Right lobe of liver (tissue), 6 donors: ENCODE measurements around the gene MRPL49. TPM values are rescaled to one million over a fixed set of nuclear protein-coding genes. Genes with fewer than 3 reads are reported as not detected.

ENCODE experiments used
- ATAC-seq, 4 donors: fragments of 200-7000 bp; cut with Tn5 transposase; one replicate each; pipeline ENCODE4 v1.9.1; 2020; ENCODE audit warnings: mild to moderate bottlenecking in 4 of 4, moderate library complexity in 4 of 4
- DNase-seq, 3 donors: peaks; one replicate each; pipeline ENCODE4 v3.0.0-alpha.2; 2020
- H3K27ac ChIP-seq, 3 donors: fragments of 200-600 bp; one replicate each; pipeline ENCODE4 v1.8.0; 2022
- H3K27me3 ChIP-seq, 2 donors: fragments of 200-600 bp; one replicate each; pipeline ENCODE4 v1.8.0; 2022
- H3K36me3 ChIP-seq, 4 donors: fragments of 200-600 bp; sonication (generic) in 1 of 4; one replicate each; pipeline versions ENCODE4 v1.5.1 to v1.8.0; 2017 to 2022; ENCODE audit warnings: control low read depth in 1 of 4
- H3K4me1 ChIP-seq, 4 donors: fragments of 200-600 bp; sonication (generic) in 1 of 4; one replicate each; pipeline versions ENCODE4 v1.5.1 to v1.8.0; 2017 to 2022; ENCODE audit warnings: control low read depth in 1 of 4
- H3K4me3 ChIP-seq, 3 donors: fragments of 200-600 bp; one replicate each; pipeline ENCODE4 v1.8.0; 2022
- H3K9me3 ChIP-seq, 4 donors: fragments of 200-600 bp; sonication (generic) in 1 of 4; one replicate each; pipeline versions ENCODE4 v1.5.1 to v1.8.0; 2017 to 2022; ENCODE audit warnings: control low read depth in 1 of 4
- POLR2A ChIP-seq: fragments of 450-650 bp; IDR thresholded peaks from one replicate; pipeline ENCODE4 v1.6.1; 2017; ENCODE audit warnings: antibody characterized with exemption, mild to moderate bottlenecking
- WGBS: methylation state at CpG from one replicate; pipeline ENCODE4 v1.1.6; 2018; ENCODE audit warnings: low coverage, low lambda C conversion rate; ENCODE audit not compliant: insufficient coverage; ENCODE audit errors: missing lambda C conversion rate; 5-methylcytosine and 5-hydroxymethylcytosine counted together
- intact Hi-C, 2 donors: fragments of 100-400 bp; cut with DNase I; formaldehyde crosslinking; loops; one replicate each; pipeline versions ENCODE4 v1.11.2 to v1.14.1; 2022
- total RNA-seq, 6 experiments: library from RNA; depleted of rRNA in 2 of 6; stranded (reverse); fragments of >200 nt in 2 of 6; fragmentation: NEBNext Ultra II Directional in 3 of 6; extraction: Animal tissue kit (Norgen Biotek cat#: 25700) in 3 of 6; gene quantifications; one replicate each; pipeline versions ENCODE4 v1.1.0 to v1.2.4, GENCODE V29; 2016 to 2023
- TF ChIP-seq, protein P1 (sequence below), 4 donors: fragments of 200-600 bp in 3 of 4; fragments of 450-650 bp in 1 of 4; IDR thresholded peaks; one replicate each; pipeline versions ENCODE4 v1.5.1 to v1.8.0; 2016 to 2022; ENCODE audit warnings: antibody characterized with exemption in 4 of 4, mild to moderate bottlenecking in 2 of 4
- donor health status: DM: no; HTN: yes; CAD: no.
- donor health status: DM: no; HTN: no; CAD: no.
- donor health status: DM: no; HTN: no; CAD: no.
- donor health status: DM: no; HTN: yes; CAD: no.
- donor health status: DM: no; HTN: yes; CAD: no.

The MRPL49 gene
- total RNA-seq, 6 experiments from 2014 or later = 26.3 to 51.7 (median 28.4) TPM

DNA sequence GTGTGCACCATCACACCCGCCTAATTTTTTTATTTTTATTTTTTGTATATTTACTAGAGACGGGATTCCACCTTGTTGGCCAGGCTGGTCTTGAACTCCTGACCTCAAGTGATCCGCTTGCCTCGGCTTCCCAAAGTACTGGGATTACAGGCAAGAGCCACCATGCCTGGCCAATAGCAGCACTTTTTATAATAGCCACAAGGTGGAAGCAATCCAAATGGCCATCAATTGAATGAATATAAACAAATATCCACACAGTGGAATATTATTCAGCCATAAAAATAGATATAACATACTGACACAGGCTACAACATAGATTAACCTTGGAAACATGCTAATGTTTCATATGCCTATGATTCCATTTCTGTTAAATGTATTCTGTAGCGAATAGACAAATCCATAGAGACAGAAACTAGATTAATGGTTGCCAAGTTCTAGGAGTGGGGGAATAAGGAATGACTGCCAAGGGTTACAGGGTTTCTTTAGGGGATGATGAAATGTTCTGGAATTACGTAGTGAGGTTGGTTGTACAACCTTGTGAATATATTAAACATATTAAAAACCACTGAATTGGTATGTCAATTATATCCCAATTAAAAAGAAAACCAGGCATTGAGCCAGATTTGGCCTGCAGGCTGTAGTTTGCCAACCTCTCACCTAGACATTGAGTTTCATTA, 21.3 kb upstream of the MRPL49 start:
- no peak overlapping the region for H3K4me3 ChIP-seq
- H3K9me3 ChIP-seq = no peaks in the 10 kb centered on the region
- peak overlapping the region in 2 of 3 donors; percentile 59 to 81 for H3K27ac ChIP-seq
- intact Hi-C loops = loop anchor here in 1 of 2 donors (10.0 kb wide), 1 partner anchor 66 kb away; no protein-coding TSS in a partner anchor
- no peak for DNase-seq
- no peak for ATAC-seq
- TF ChIP-seq, protein P1, sequence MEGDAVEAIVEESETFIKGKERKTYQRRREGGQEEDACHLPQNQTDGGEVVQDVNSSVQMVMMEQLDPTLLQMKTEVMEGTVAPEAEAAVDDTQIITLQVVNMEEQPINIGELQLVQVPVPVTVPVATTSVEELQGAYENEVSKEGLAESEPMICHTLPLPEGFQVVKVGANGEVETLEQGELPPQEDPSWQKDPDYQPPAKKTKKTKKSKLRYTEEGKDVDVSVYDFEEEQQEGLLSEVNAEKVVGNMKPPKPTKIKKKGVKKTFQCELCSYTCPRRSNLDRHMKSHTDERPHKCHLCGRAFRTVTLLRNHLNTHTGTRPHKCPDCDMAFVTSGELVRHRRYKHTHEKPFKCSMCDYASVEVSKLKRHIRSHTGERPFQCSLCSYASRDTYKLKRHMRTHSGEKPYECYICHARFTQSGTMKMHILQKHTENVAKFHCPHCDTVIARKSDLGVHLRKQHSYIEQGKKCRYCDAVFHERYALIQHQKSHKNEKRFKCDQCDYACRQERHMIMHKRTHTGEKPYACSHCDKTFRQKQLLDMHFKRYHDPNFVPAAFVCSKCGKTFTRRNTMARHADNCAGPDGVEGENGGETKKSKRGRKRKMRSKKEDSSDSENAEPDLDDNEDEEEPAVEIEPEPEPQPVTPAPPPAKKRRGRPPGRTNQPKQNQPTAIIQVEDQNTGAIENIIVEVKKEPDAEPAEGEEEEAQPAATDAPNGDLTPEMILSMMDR (IDR thresholded peaks at IDR 0.05) = no peak
- TF ChIP-seq POLR2A = no peak
- 68% methylated on average over 6 of the region's 6 CpGs for WGBS
- H3K4me1 ChIP-seq = peaks cover 0 to 53% (median 24%) of the 10 kb centered on the region in 4 donors
- H3K36me3 ChIP-seq = peaks cover 0 to 7% (median 0%) of the 10 kb centered on the region in 4 donors
- H3K27me3 ChIP-seq = no peaks in the 10 kb centered on the region

DNA sequence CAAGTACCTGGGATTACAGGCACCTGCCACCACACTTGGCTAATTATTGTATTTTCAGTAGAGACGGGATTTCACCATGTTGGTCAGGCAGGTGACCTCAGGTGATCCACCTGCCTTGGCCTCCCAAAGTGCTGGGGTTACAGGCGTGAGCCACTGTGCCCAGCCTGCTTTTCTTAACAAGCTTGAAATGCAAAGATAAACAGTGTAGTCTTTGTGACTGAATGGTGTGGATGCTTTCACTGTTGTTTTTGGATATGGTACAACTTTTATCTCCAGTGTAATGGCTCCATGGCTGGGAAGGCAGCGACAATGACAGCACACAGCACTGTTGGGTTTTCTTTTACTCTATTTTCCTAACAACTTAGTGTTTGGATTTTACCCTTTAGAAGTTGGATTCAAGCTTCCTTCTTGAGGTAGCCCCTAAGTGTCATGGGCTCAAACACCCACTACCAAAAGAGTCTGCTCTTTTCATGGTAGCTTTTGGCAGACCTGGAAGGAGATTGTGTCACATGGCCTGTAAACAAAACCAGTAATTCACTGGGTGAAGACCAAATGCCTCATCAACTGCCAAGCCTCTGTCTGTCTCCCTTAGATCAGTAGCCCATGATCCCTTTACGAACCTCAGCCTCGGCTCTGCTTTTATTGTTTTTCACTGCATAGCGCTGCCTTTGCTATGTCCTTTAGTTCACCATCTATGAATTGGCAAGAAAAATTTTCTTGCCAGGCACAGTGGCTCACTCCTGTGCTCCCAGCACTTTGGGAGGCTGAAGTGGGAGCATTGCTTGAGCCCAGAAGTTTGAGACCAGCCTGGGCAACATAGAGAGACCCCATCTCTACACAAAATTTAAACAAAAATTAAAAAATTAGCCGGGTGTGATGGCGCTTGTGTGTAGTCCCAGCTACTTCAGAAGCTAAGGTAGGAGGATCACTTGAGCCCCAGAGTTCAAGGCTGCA, 19.7 kb upstream of the MRPL49 start:
- Histone ChIP-seq H3K4me3 (no peak overlapping the region), H3K9me3 (no peaks in the 10 kb centered on the region), H3K27me3 (no peaks in the 10 kb centered on the region), H3K4me1 (peaks cover 0 to 46% (median 20%) of the 10 kb centered on the region in 4 donors), H3K36me3 (peaks cover 0 to 7% (median 0%) of the 10 kb centered on the region in 4 donors), H3K27ac (peak overlapping the region; percentile 7 to 81 (median 59))
- peak; percentile 47 to 80 (median 74) for DNase-seq
- TF ChIP-seq, protein P1 (IDR thresholded peaks at IDR 0.05) = no peak
- TF ChIP-seq POLR2A = no peak
- intact Hi-C loops = loop anchor here in 1 of 2 donors (10.0 kb wide), 1 partner anchor 68 kb away; no protein-coding TSS in a partner anchor
- peak; percentile 86 to 89 (median 86) for ATAC-seq
- WGBS = 43% methylated on average over 8 of the region's 8 CpGs

DNA sequence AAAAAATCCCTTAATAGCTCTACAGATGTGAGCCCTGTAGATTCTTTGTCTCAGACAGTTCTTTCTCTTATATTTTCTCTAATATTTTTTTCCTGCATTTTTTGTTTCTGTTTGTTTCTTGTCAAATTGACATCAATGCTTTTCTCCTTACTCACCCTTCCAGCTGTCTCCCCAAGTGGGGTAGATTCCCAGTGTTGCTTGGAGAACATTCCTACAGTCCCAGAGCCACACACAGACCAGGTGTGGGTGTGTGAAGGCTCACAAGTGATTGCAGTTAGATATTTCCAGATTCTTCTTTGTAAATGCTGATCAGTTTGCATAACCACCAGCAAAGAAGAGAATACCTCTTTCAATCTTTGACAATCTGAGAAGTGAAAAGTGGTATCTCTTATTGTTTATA, 18.6 kb upstream of the MRPL49 start:
- TF ChIP-seq, protein P1 (IDR thresholded peaks at IDR 0.05) = no peak
- TF ChIP-seq POLR2A = no peak
- Histone ChIP-seq H3K27ac (peak overlapping the region in 2 of 3 donors; percentile 32 to 81), H3K9me3 (no peaks in the 10 kb centered on the region), H3K4me3 (no peak overlapping the region), H3K36me3 (peaks cover 0 to 9% (median 4%) of the 10 kb centered on the region in 4 donors), H3K4me1 (peaks cover 0 to 45% (median 18%) of the 10 kb centered on the region in 4 donors), H3K27me3 (no peaks in the 10 kb centered on the region)
- intact Hi-C loops = loop anchor here in 1 of 2 donors (10.0 kb wide), 1 partner anchor 69 kb away; no protein-coding TSS in a partner anchor
- no peak for ATAC-seq
- no peak for DNase-seq

DNA sequence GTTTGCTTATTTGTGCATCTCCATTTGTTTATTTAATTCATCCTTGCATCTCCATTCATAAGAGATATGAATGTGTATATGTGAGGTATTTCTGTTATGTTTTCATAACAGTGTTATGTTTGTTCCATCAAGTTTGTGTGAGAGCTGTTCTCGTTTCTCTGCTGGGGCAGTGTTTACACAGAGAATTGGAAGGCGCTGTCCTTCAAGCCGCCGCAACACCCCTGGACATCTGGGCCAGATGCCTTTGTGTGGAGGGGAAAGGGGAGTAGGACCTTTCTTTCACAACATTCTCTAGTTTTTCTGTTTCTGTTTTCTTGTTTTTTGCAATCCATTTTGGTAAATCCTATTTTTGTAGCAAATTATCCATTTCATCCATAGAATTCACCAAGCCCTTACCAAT, 17.5 kb upstream of the MRPL49 start:
- peaks cover 0 to 9% (median 3%) of the 10 kb centered on the region in 4 donors for H3K36me3 ChIP-seq
- no peak for ATAC-seq
- intact Hi-C loops = loop anchor here in 1 of 2 donors (10.0 kb wide), 1 partner anchor 70 kb away; no protein-coding TSS in a partner anchor
- H3K4me3 ChIP-seq = no peak overlapping the region
- H3K4me1 ChIP-seq = peaks cover 0 to 45% (median 18%) of the 10 kb centered on the region in 4 donors
- TF ChIP-seq, protein P1 (IDR thresholded peaks at IDR 0.05) = no peak
- TF ChIP-seq POLR2A = no peak
- DNase-seq = no peak
- H3K27me3 ChIP-seq = no peaks in the 10 kb centered on the region
- 51% methylated on average over 4 of the region's 4 CpGs for WGBS
- H3K27ac ChIP-seq = no peak overlapping the region
- H3K9me3 ChIP-seq = no peaks in the 10 kb centered on the region
